Endothelial cell (in vitro differentiated cells): ENCODE measurements around the gene DDX39A. TPM values are rescaled to one million over a fixed set of nuclear protein-coding genes. Genes with fewer than 3 reads are reported as not detected.
"Not testable (repeated sequence)": the region's sequence is repeated elsewhere in the genome, so short reads cannot be mapped to it uniquely, and the experiment has no call there.

ENCODE experiments used
- DNase-seq: peaks from one replicate; pipeline ENCODE4 v3.0.0; 2021; ENCODE audit warnings: low spot score
- H3K27ac Mint-ChIP-seq: one replicate; pipeline ENCODE4 v1.8.0; 2021; ENCODE audit warnings: mixed read lengths, inconsistent platforms; ENCODE audit not compliant: unreplicated experiment
- H3K27me3 Mint-ChIP-seq: one replicate; pipeline ENCODE4 v1.8.0; 2021; ENCODE audit warnings: mild to moderate bottlenecking, moderate library complexity, mixed read lengths, inconsistent platforms; ENCODE audit not compliant: unreplicated experiment
- H3K36me3 Mint-ChIP-seq: one replicate; pipeline ENCODE4 v1.8.0; 2021; ENCODE audit warnings: mild to moderate bottlenecking, low read depth, mixed read lengths, inconsistent platforms; ENCODE audit not compliant: unreplicated experiment
- H3K4me1 Mint-ChIP-seq: one replicate; pipeline ENCODE4 v1.8.0; 2021; ENCODE audit warnings: mild to moderate bottlenecking, mixed read lengths, inconsistent platforms; ENCODE audit not compliant: unreplicated experiment
- H3K4me3 Mint-ChIP-seq: one replicate; pipeline ENCODE4 v1.8.0; 2021; ENCODE audit warnings: mild to moderate bottlenecking, mixed read lengths, inconsistent platforms; ENCODE audit not compliant: unreplicated experiment
- H3K9me3 Mint-ChIP-seq: one replicate; pipeline ENCODE4 v1.8.0; 2021; ENCODE audit warnings: mixed read lengths, inconsistent platforms; ENCODE audit not compliant: unreplicated experiment
- long read RNA-seq: library from polyadenylated mRNA; unstranded; transcript quantifications from one replicate; pipeline ENCODE4 v2.0.0, GENCODE V29; 2020; ENCODE audit not compliant: unreplicated experiment
- total RNA-seq: library from RNA; stranded (reverse); fragmentation: NEBNext Ultra II Directional; extraction: Animal tissue kit (Norgen Biotek cat#: 25700); gene quantifications from one replicate; pipeline ENCODE4 v1.2.1, GENCODE V29; 2021; ENCODE audit not compliant: unreplicated experiment
- TF ChIP-seq, protein P1 (sequence below): fragments of 200-600 bp; sonication (generic); IDR thresholded peaks from one replicate; pipeline ENCODE4 v1.5.0; 2021; ENCODE audit warnings: antibody characterized with exemption; ENCODE audit not compliant: unreplicated experiment

Gene DDX39A
- 81.1 TPM for total RNA-seq
- long read RNA-seq, transcript DDX39A-201 (11 exons, 1,471 nt): major isoform, 79 of 115 reads
- long read RNA-seq, partial matches to known transcripts: 4 of 115 reads
- long read RNA-seq, other reads (novel, unspliced or antisense): 29 of 115 reads

DNA sequence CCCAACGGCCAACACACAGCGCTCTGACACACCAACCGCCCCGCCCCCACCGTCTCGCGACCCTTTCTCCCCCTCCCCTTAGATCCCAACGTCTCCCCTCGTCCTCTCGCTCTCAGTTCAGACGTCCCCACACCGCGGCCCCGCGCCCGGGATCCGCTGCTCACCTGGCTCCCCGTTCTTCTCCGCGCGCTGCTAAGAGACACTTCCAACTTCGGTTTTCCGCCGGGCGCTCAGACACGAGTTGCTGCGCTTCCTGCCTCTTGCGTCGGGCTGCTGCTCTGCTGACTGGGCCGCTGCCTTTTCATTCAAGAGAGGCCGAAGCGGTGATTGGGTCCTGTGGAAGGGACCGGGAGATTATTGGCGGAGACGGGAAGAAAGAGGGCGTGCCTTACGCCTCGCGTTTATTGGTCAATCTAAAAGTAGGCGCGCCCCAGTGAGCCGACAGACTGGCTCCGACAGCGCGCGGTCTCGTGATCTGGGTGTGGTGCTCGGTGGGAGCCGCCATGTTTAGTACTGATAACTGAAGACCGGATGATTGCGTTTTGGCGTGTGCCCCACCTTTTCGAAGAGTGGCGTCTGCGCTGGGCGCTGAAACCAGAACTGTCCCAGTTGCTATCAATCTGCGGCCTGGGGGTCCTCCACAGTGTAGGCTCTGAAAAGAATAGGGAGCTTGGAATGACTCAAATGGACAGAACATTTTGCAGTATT is at the start of gene DDX39A:
Gene DDX39A (minus strand): TSS at position 236 of the 708 bp plus-strand sequence. CDS start 6,121 bp downstream, outside the sequence.
- peak within 1 kb of the TSS; percentile 98 for H3K4me3 Mint-ChIP-seq
- H3K9me3 Mint-ChIP-seq: no peaks in the 10 kb centered on the region
- TF ChIP-seq, protein P1, sequence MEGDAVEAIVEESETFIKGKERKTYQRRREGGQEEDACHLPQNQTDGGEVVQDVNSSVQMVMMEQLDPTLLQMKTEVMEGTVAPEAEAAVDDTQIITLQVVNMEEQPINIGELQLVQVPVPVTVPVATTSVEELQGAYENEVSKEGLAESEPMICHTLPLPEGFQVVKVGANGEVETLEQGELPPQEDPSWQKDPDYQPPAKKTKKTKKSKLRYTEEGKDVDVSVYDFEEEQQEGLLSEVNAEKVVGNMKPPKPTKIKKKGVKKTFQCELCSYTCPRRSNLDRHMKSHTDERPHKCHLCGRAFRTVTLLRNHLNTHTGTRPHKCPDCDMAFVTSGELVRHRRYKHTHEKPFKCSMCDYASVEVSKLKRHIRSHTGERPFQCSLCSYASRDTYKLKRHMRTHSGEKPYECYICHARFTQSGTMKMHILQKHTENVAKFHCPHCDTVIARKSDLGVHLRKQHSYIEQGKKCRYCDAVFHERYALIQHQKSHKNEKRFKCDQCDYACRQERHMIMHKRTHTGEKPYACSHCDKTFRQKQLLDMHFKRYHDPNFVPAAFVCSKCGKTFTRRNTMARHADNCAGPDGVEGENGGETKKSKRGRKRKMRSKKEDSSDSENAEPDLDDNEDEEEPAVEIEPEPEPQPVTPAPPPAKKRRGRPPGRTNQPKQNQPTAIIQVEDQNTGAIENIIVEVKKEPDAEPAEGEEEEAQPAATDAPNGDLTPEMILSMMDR: no peak
- H3K4me1 Mint-ChIP-seq: peaks cover 20% of the 10 kb centered on the region
- peaks cover 3% of the 10 kb centered on the region for H3K27me3 Mint-ChIP-seq
- DNase-seq: peak; percentile 93
- peaks cover 19% of the 10 kb centered on the region for H3K36me3 Mint-ChIP-seq
- peak within 1 kb of the TSS; percentile 98 for H3K27ac Mint-ChIP-seq

DNA sequence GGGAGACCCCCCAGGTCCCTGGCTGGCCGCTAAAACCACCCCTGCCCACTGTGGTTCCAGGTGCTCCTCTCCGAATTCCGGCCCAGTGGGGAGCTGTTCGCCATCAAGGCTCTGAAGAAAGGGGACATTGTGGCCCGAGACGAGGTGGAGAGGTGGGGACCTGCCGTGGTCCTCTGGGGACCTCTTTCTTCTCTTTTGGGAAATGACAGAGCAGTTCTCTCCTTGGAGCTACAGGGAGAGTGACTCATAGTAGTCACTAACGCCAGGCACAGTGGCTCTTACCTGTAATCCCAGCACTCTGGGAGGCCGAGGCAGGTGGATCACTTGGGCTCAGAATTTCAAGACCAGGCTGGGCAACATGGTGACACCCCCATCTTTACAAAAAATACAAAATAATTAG is 48.7 kb upstream of the DDX39A start:
- H3K36me3 Mint-ChIP-seq: peaks cover 11% of the 10 kb centered on the region

DNA sequence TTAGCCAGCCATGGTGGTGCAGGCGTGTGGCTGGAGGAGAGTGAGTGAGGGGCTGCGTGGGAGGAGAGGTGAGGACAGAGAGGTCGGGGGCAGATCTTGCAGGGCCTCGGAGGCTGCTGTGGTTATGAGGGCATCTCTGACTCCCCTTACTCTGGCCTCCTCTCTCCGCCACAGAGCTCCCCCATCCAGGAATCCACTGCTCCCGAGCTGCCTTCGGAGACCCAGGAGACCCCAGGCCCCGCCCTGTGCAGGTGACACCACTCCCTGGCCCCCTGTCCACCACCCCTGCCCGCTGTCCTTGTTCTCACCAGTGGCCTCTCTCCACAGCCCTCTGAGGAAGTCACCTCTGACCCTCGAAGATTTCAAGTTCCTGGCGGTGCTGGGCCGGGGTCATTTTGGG is 48.2 kb upstream of the DDX39A start:
- Mint-ChIP-seq H3K27ac (no peak overlapping the region), H3K36me3 (peaks cover 11% of the 10 kb centered on the region), H3K4me3 (no peak overlapping the region), H3K9me3 (no peaks in the 10 kb centered on the region), H3K27me3 (peaks cover 12% of the 10 kb centered on the region), H3K4me1 (no peaks in the 10 kb centered on the region)
- TF ChIP-seq, protein P1: no peak
- no peak for DNase-seq

More for the DNA sequence above, 48.7 kb upstream of the DDX39A start:
- DNase-seq: no peak
- Mint-ChIP-seq H3K27me3 (peaks cover 13% of the 10 kb centered on the region), H3K4me1 (peaks cover 1% of the 10 kb centered on the region), H3K4me3 (no peak overlapping the region), H3K9me3 (no peaks in the 10 kb centered on the region), H3K27ac (peak overlapping the region; percentile 18)
- TF ChIP-seq, protein P1: no peak

DNA sequence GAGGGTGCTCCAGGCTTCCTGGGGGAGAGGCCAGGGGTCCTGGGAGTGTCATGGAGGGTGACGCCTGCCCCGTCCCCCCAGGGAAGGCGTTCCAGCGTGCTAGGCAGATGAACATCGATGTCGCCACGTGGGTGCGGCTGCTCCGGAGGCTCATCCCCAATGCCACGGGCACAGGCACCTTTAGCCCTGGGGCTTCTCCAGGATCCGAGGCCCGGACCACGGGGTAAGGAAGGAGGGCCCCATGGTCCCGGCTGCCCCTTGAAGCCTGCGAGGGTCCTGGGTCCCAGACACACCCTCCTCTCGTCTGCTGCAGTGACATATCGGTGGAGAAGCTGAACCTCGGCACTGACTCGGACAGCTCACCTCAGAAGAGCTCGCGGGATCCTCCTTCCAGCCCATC is 44.6 kb upstream of the DDX39A start:
- TF ChIP-seq, protein P1: no peak
- Mint-ChIP-seq H3K27ac (no peak overlapping the region), H3K36me3 (peaks cover 17% of the 10 kb centered on the region), H3K9me3 (no peaks in the 10 kb centered on the region), H3K27me3 (no peaks in the 10 kb centered on the region), H3K4me3 (no peak overlapping the region), H3K4me1 (no peaks in the 10 kb centered on the region)
- DNase-seq: no peak

DNA sequence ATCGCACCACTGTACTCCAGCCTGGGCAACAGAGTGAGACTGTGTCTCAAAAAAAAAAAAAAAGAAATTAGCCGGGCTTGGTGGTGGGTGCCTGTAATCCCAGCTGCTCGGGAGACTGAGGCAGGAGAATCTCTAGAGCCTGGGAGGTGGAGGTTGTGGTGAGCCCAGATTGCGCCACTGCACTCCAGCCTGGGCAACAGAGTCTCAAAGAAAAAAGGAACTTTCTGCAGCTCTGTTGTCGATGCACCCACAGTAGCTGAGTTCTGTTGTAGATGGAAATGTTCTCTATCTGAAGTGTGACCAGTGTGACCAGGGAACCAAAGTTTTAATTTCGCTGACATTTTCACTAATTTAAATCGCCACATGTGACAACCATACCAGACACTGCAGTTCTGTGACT is 43.3 kb upstream of the DDX39A start:
- H3K4me1 Mint-ChIP-seq, H3K4me3 Mint-ChIP-seq, H3K27ac Mint-ChIP-seq, DNase-seq, H3K27me3 Mint-ChIP-seq, H3K9me3 Mint-ChIP-seq: not testable (repeated sequence)
- peaks cover 16% of the 10 kb centered on the region for H3K36me3 Mint-ChIP-seq
